GM18909 (cell line): Measurements from ENCODE around the gene WDR81.
A peak's percentile ranks its signal among the peaks of the same experiment; 100 is the strongest.
"Not testable (repeated sequence)": the region's sequence is repeated elsewhere in the genome, so short reads cannot be mapped to it uniquely, and the experiment has no call there.

Source experiments
- ATAC-seq: cut with Tn5 transposase; IDR thresholded peaks from one replicate; pipeline ENCODE4 v1.9.1; 2021; ENCODE audit warnings: mild to moderate bottlenecking; ENCODE audit not compliant: unreplicated experiment, poor library complexity

The WDR81 gene

DNA sequence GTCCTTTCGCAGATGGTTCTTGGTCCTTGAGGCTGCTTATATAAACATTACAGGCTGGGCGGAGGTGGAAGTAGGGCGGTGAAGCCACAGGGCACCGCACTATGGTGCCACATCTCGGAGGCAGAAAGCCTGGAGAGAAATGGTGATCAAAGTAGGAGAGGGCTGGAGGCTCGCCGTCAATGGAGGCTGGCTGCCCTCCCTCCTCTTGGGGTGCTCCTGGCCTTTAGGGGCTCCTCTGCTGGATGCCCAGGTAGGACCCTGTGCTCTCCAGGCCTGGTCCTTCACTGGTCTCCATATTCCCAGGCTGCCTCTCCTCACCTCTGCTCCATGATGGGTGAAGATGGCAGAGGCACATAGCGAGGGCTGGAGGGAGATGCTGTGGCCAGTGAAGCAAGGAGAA, 12.2 kb upstream of the WDR81 start:
- ATAC-seq, result no peak

DNA sequence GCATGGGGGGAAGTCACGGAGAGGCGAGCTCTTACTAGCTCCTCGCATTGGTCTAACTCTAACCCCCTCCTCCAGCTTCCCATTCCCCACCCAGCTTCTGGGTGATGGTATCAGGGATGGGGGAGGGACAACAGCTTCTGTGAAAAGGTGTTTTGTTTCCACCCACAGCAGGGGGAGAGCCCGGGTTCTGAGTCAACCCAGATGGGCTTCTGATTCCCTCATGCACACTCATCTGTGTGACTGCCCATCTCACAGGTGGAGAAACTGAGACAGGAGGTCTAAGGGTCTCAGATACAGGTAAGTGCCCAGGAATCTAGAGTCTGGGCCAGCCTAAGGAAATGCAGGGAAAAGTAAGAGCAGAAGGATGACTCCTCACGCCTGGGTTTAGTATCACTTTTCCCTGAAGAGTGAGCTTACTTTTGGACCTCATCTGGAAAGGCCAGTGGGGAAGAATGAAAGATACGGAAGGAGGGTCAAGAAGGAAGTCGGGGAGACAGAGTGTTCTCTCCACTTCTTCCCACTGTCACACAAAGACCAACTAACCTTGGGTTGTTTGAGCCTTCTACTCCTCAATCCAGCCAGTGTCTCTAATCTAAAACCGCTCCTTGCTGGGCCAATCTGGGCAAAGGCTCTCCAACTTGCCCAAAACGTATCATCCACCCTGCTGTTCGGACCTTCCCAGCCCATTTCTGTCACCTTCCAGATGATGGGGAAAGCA, 11.2 kb upstream of the WDR81 start:
- ATAC-seq, result no peak

DNA sequence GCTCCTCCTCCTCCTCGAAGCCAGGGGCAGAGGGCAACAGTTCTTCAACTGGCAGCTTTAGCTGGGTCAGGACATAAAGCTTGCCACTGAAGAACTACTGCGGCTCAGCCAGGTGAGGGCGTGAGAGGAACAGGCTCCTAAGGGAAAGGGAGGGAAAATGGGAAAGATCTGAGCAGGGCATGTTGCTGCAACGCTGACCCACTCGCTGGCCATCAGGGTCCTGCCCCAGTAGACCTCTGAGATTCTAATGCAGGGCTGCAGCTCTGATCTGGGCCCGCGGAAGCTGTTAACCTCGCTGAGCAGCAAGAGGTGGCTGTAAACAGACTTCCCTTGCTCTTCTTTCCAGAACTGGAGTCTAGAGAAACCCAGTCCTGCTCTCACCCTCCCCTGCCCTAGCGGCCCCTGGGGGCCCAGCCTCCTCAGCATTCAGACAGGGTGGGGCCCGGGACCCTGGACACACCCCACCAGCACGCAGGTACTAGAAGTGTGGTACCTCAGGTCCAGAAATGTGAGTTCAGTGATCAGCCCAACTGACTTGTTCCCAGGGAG, 10.6 kb upstream of the WDR81 start:
- ATAC-seq, result no peak

DNA sequence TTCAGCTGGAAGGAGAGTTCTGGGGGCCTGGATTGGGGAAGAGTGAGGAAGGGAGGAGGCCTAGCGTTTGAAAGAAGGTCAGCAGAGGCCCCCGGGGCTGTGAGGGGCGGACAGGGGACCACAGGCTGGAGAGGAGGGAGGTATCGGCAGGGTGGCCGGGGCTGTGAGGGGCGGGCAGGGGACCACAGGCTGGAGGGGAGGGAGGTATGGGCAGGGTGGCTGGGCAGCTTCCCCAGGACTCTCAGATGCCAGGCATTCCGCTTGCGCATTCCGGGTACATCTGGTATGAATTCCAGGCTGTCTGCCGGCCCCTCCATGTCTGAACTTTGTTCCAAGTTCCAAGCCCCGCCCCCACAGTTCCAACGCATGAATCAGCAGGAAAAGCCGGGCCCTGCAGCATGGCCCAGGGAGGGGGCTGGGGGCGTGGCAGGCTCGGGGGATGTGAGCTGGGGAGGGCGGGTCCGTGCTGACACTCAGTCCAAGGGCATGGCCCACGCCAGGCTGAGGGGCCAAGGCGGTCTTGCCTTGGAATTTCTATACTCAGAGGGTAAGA, 10.0 kb upstream of the WDR81 start:
- ATAC-seq, result no peak

DNA sequence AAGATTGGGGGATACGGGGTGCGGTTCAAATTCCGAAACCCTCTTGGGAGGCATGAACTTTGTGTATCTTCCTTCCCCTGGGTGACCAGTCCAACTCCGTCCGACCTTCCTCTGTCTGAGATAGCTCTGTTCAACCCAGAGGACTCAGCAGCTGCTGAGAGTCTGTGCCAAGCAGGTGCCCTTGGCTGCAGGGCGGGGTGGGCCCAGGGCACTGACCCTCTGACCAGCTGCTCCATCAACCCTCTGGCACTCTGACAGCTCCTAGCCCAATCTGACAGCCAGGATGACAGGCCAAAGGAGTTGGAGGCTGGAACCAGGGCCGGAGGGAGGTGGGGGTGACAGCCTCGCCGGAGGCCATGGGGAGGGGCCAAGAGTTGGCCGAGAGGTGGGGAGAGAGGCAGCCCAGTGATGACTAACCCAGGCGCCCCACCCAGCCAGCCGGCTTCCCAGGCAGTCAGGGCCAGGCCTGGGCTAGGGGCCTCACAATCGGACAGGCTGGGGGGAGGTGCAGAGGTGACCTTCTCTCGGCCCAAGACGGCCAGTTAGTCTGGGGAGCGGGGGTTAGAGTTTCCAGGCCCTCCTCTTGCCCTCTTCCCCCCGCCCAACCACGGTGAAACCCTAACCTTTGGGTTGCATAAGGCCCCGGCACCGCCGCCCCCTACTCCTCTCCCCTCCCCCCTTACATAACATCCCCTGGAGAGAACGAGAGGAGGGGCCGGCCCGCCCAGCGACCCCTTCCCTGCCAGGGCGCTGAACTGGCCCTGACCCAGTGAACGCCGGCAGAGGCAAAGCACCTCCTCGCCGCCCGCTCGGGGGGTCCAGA, 9.3 kb upstream of the WDR81 start:
- no peak for ATAC-seq

DNA sequence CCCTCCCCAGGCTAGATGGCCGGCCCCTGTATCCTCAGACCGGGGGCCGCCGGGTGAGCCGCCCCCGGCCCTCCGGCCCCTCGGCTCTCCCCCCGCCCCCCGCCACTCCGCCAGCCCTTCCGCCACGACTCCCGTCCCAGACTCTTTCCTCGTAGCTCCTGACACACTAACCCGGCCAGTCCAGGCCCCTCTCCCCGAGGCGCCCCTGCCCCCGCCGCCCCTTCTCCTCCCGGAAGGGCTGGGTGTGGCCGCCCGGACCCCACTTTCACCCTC, 8.8 kb upstream of the WDR81 start:
- no peak for ATAC-seq

DNA sequence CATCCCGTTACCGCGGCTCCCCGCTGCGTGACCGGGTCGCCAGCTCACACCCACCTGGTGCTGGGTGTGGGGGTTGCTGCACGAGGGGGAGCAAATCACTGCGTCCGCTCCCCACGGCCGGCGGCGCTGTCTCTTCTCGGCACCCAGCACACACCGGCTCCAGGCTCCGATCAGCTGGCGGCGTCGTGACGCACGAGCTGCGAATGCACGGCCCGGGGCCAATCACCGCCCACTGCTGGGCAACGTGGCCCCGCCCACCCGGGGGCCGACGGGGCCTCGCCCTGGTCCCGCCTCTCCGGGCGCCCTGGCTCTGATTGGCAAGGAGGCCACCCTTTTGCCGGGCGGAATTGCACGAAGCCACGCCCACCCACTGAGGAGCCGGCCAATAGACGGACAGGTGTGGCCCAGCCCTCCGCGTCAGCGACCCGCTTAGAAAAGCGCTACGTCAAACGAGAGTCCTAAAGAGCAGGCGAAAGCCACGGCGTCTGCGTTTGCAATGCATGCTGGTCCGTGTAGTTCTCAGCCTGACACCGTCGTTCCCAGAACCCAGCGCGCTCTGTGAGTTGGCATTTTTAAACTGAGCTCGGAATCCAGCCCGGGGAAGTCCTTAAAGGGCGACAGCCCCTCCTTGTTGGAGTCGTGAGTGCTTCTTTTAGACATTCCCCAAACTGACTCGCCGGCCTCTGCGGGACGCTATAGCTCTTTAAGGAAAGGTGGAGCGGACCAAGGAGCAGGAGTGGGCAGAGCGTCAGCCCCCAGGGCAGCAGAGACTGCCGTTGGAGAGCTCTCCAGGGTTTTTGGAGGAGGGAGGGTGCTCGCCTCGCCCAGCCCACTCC, 8.2 kb upstream of the WDR81 start:
- peak; percentile 80 for ATAC-seq

DNA sequence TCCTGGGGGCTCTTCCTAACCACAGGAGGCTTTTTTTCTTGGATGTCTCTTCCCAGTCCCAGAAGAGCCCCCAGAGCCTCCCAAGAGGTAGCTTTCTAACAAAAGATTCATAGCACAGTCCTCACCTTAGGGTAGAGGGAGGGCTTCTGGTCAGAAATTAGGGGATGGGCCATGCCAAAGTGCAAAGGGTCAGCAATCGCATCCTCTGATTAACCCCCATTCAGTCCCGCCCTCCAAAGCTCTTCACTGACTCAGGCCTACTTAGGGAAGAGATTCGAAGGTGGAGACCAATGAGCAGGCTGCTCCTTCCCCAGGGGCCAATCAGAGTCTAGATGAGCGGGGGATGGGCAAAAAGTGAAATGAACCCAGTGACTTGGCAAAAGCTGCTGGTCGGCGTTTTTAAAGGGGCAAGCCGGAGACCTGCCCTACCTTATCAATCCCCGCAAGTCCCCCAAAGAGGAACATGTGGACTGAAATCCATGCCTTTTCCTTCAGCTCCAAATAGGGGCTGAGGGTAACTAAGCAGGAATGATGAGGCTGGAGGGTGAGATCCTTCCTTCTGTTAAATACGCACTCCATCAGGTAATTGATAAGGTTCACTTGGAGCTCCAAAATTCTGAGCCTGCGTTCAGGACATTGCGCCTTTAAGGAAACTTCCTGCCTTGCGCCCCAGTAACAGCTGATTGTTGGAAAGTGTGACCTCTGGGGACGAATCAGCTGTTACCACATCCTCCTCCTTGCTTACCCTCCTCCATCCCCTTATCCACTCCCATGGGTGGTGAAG, 7.4 kb upstream of the WDR81 start:
- peak; percentile 52 for ATAC-seq

DNA sequence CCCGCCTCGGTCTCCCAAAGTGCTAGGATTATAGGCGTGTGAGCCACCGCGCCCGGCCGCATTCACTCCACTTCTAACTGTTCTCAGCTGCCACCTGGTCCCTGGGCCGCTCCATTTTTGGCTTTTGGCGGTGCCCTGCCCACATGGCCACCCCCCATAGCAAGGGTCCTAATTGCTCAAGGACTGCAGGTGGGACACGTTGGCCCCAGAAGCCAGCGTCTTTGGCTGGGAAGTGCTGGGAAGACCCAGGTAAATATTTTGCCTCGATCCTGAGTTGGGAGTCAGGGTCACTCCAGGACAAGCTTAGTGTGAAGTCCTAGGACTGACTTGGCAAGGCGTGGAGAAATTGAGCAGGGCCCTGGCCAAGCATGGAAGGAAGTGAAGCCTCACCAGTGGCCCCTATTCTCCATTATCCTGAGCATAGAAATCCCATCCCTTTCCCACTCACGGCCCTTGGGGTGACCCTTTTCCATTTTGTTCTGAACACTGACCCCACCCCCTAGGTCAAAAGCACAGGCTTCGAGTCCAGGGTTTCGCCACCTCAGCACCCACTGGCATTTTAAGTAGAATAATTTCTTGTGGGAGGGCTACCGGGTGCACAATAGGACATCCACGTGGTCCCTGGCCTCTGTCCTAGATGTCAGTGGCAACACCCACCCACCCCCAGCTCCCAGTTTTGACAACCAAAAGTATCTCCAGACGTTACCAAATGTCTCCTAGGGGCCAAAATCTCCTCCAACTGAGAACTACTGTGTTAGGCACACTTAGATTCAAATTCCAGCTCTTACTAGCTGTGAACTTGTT, 5.9 kb upstream of the WDR81 start:
- no peak for ATAC-seq

DNA sequence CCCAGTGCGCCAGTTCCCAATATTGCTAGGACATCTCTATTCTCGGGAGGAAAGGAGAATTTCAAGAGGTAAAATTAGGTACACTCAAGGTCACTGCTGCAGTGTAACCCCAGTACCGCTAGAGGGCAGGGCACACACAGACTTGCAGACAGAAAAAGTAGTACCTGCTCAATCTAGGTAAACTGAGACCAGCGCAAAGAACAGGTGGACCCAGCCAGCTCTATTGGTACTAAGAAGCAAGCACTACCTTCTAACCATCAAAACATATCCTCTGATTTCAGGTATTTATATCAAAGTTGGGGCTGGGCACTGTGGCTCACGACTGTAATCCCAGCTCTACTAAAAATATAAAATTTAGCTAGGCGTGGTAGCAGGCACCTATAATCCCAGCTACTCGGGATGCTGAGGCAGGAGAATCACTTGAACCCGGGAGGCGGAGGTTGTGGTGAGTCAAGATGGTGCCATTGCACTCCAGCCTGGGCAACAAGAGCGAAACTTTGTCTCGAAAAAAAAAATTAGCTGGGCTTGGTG, 3.6 kb upstream of the WDR81 start:
- no peak for ATAC-seq

DNA sequence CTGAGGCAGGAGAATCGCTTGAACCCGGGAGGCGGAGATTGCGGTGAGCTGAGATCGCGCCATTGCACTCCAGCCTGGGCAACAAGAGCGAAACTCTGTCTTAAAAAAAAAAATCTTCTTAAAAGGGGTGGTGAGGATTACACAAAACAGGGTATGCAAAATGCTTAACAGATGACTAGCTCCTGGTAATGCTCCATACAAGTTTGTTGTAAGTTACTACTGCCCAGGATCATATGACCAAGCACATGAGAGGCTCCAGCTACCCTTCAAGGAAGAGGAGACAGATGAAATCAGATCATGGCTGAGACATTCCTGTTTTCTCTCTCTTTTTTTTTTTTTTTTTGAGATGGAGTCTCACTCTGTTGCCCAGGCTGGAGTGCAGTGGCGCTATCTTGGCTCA, 2.5 kb upstream of the WDR81 start:
- not testable (repeated sequence) for ATAC-seq

DNA sequence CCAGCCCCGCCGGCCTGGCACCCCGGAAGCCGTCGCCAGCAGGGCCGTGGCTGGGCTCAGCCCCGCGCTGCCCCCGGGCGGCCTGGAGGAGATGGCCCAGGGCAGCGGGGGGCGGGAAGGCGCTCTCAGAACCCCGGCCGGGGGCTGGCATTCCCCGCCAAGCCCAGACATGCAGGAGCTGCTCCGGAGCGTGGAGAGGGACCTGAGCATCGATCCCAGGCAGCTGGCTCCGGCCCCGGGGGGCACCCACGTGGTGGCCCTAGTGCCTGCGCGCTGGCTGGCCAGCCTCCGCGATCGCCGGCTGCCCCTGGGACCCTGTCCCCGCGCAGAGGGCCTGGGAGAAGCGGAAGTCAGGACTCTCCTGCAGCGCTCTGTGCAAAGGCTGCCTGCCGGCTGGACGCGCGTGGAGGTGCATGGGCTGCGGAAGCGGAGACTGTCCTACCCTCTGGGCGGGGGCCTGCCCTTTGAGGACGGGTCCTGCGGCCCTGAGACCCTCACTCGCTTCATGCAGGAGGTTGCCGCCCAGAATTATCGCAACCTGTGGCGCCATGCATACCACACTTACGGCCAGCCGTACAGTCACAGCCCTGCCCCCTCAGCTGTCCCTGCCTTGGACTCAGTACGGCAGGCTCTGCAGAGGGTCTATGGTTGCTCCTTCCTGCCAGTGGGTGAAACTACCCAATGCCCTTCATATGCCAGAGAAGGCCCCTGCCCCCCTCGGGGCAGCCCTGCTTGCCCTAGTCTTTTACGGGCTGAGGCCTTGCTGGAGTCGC, 551 bp downstream of the WDR81 start:
- peak; percentile 37 for ATAC-seq

DNA sequence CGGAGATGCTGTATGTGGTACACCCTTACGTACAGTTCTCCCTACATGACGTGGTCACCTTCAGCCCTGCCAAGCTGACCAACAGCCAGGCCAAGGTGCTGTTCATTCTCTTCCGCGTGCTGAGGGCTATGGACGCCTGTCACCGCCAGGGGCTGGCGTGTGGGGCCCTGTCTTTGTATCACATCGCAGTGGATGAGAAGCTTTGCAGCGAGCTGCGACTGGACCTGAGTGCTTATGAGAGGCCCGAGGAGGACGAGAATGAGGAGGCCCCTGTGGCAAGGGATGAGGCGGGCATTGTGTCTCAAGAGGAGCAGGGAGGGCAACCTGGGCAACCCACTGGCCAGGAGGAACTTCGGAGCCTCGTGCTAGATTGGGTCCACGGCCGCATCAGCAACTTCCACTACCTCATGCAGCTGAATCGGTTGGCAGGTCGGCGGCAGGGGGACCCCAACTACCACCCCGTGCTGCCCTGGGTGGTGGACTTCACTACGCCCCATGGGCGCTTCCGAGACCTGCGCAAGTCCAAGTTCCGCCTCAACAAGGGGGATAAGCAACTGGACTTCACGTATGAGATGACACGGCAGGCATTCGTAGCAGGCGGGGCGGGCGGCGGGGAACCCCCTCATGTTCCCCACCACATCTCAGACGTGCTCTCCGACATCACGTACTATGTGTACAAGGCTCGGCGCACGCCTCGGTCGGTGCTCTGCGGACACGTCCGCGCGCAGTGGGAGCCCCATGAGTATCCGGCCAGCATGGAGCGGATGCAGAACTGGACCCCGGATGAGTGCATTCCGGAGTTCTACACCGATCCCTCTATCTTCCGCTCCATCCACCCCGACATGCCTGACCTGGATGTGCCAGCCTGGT, 1.4 kb downstream of the WDR81 start:
- ATAC-seq, result no peak

DNA sequence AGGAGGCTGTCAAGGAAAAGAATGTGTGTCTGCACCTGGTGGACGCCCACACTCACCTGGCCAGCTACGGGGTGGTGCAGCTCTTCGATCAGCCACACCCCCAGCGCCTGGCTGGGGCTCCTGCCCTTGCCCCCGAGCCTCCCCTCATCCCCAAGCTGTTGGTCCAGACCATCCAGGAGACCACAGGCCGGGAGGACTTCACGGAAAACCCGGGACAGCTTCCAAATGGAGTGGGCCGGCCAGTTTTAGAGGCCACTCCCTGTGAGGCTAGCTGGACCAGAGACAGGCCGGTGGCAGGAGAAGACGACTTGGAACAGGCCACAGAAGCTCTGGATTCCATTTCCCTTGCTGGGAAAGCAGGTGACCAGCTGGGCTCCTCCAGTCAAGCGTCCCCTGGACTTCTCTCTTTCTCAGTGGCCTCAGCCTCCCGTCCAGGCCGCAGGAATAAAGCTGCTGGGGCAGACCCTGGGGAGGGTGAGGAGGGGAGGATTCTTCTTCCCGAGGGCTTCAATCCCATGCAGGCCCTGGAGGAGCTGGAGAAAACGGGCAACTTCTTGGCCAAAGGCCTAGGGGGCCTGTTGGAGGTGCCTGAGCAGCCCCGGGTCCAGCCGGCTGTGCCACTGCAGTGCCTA, 2.2 kb downstream of the WDR81 start:
- no peak for ATAC-seq

DNA sequence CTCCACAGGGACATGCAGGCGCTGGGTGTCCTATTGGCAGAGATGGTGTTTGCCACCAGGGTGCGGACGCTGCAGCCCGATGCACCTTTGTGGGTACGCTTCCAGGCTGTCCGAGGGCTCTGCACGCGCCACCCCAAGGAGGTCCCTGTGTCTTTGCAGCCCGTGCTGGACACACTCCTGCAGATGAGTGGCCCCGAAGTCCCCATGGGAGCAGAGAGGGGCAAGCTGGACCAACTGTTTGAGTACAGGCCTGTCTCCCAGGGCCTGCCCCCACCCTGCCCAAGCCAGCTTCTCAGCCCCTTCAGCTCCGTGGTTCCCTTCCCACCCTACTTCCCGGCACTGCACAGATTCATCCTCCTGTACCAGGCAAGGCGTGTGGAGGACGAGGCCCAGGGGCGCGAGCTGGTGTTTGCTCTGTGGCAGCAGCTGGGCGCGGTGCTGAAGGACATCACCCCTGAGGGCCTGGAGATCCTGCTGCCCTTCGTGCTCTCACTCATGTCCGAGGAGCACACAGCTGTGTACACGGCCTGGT, 2.8 kb downstream of the WDR81 start:
- ATAC-seq, result no peak

DNA sequence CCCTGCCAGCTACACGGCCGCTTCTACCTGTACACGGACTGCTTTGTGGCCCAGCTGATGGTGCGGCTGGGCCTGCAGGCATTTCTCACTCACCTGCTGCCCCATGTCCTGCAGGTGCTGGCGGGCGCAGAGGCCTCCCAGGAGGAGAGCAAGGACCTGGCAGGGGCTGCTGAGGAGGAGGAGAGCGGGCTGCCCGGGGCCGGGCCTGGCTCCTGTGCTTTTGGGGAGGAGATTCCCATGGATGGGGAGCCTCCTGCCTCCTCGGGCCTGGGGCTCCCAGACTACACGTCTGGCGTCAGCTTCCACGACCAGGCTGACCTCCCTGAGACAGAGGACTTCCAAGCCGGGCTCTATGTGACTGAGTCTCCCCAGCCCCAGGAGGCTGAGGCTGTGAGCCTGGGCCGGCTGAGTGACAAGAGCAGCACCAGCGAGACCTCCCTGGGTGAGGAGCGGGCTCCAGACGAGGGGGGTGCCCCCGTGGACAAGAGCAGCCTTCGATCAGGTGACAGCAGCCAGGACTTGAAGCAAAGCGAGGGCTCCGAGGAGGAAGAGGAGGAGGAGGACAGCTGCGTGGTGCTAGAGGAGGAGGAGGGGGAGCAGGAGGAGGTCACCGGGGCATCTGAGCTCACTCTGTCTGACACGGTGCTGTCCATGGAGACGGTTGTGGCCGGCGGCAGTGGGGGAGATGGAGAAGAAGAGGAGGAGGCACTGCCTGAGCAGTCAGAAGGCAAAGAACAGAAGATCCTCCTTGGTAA, 3.5 kb downstream of the WDR81 start:
- ATAC-seq, result no peak
